Activated CD8-positive, alpha-beta memory T cell treated with anti-CD3 and anti-CD28 coated beads for 4 hours (primary cell): ENCODE measurements around the gene CROCC2.
"Not testable (repeated sequence)": the region's sequence is repeated elsewhere in the genome, so short reads cannot be mapped to it uniquely, and the experiment has no call there.

Experiments used
- DNase-seq, 2 donors: peaks; one replicate each; pipeline ENCODE4 v3.0.0-alpha.2; 2020; ENCODE audit warnings: low read depth in 2 of 2

CROCC2 gene

GRCh38 chr2:240966906-240967680, 61.0 kb downstream of the CROCC2 start:
- DNase-seq, result no peak

- no peak for DNase-seq
Measured at GRCh38 chr2:240967681-240968621, 61.8 kb downstream of the CROCC2 start.

GRCh38 chr2:240968731-240969624, 62.8 kb downstream of the CROCC2 start:
- no peak for DNase-seq

- DNase-seq, result no peak
Measured at GRCh38 chr2:240970104-240970503, 64.0 kb downstream of the CROCC2 start.

GRCh38 chr2:240970816-240971215, 64.7 kb downstream of the CROCC2 start:
- DNase-seq, result no peak

- DNase-seq, result no peak
Measured at GRCh38 chr2:240972201-240972600, 66.1 kb downstream of the CROCC2 start.

- no peak for DNase-seq
Measured at GRCh38 chr2:240972636-240973521, 66.7 kb downstream of the CROCC2 start.

- DNase-seq, result no peak
Measured at GRCh38 chr2:240974771-240975572, 68.8 kb downstream of the CROCC2 start.

GRCh38 chr2:240975903-240976302, 69.8 kb downstream of the CROCC2 start:
- DNase-seq, result not testable (repeated sequence)

- DNase-seq, result no peak
Measured at GRCh38 chr2:240981280-240981679, 75.1 kb downstream of the CROCC2 start.

GRCh38 chr2:240981871-240982800, 76.0 kb downstream of the CROCC2 start:
- DNase-seq, result no peak

- DNase-seq, result no peak
Measured at GRCh38 chr2:240982821-240983281, 76.7 kb downstream of the CROCC2 start.

GRCh38 chr2:240983361-240983995, 77.3 kb downstream of the CROCC2 start:
- peak in 1 of 2 donors; percentile 14 for DNase-seq

- DNase-seq, result no peak
Measured at GRCh38 chr2:240983996-240984498, 77.9 kb downstream of the CROCC2 start.

GRCh38 chr2:240985881-240986786, 80.0 kb downstream of the CROCC2 start:
- no peak for DNase-seq

- no peak for DNase-seq
Measured at GRCh38 chr2:240986787-240987411, 80.8 kb downstream of the CROCC2 start.
